ENCODE data around the gene CDS1.

The CDS1 gene

GRCh38 chr4:84690481-84690880, 107.6 kb downstream of the CDS1 start:
- no peak for DNase-seq
- in situ Hi-C loops (cut with HindIII; ENCODE audit: low pct_ligation_motif_present, low pct_unique_long_range_greater_than_20kb, low sequenced_read_pairs) = no loop called here

GRCh38 chr4:84691170-84691691, 108.3 kb downstream of the CDS1 start:
- DNase-seq = peak; percentile 73
- in situ Hi-C loops (cut with HindIII; ENCODE audit: low pct_ligation_motif_present, low pct_unique_long_range_greater_than_20kb, low sequenced_read_pairs) = no loop called here

GRCh38 chr4:84691800-84692199, 108.9 kb downstream of the CDS1 start:
- no peak for DNase-seq
- in situ Hi-C loops (cut with HindIII; ENCODE audit: low pct_ligation_motif_present, low pct_unique_long_range_greater_than_20kb, low sequenced_read_pairs) = no loop called here

- in situ Hi-C loops (cut with HindIII; ENCODE audit: low pct_ligation_motif_present, low pct_unique_long_range_greater_than_20kb, low sequenced_read_pairs) = no loop called here
- no peak for DNase-seq
These were observed 114.2 kb downstream of the CDS1 start for GRCh38 chr4:84697159-84697558.

- no peak for DNase-seq
- in situ Hi-C loops (cut with HindIII; ENCODE audit: low pct_ligation_motif_present, low pct_unique_long_range_greater_than_20kb, low sequenced_read_pairs) = no loop called here
These were observed 114.8 kb downstream of the CDS1 start for GRCh38 chr4:84697615-84698201.

GRCh38 chr4:84699001-84699671, 116.2 kb downstream of the CDS1 start:
- in situ Hi-C loops (cut with HindIII; ENCODE audit: low pct_ligation_motif_present, low pct_unique_long_range_greater_than_20kb, low sequenced_read_pairs) = no loop called here
- no peak for DNase-seq
